Measurements from ENCODE around the gene BEND3. TPM values are rescaled to one million over a fixed set of nuclear protein-coding genes. Genes with fewer than 3 reads are reported as not detected.

The BEND3 gene
- total RNA-seq, 4 donors from 2014 or later = 0.83 to 2.4 (median 1.6) TPM

GRCh38 chr6:107132330-107132954 lies 17.1 kb upstream of the BEND3 start:
- no peaks in the 10 kb centered on the region for H3K4me1 ChIP-seq
- no peak for DNase-seq (ENCODE audit: extremely low spot score)
- no peaks in the 10 kb centered on the region for H3K36me3 ChIP-seq
- H3K4me3 ChIP-seq = no peak overlapping the region
- 58% methylated on average over 8 of the region's 8 CpGs for WGBS
- TF ChIP-seq POLR2A (IDR thresholded peaks at IDR 0.05; ENCODE audit: low read depth) (no peak), POLR2AphosphoS5 (IDR thresholded peaks at IDR 0.05) (no peak), CTCF (IDR thresholded peaks at IDR 0.05) (peak in 2 of 3 experiments; percentile 35 to 39), EP300 (IDR thresholded peaks at IDR 0.05) (no peak)
- H3K27ac ChIP-seq (replicated peaks in 1 of 4) = no peak overlapping the region
- intact Hi-C loops (cut with DNase I) = no loop called here
- no peaks in the 10 kb centered on the region for H3K27me3 ChIP-seq
- no peaks in the 10 kb centered on the region for H3K9me3 ChIP-seq

GRCh38 chr6:107129370-107129925 lies 14.1 kb upstream of the BEND3 start:
- no peaks in the 10 kb centered on the region for H3K36me3 ChIP-seq
- H3K4me3 ChIP-seq = no peak overlapping the region
- intact Hi-C loops (cut with DNase I) = no loop called here
- 83% methylated on average over 9 of the region's 9 CpGs for WGBS
- DNase-seq (ENCODE audit: extremely low spot score) = no peak
- H3K4me1 ChIP-seq = no peaks in the 10 kb centered on the region
- H3K27ac ChIP-seq (replicated peaks in 1 of 4) = no peak overlapping the region
- TF ChIP-seq EP300 (IDR thresholded peaks at IDR 0.05) (no peak), POLR2A (IDR thresholded peaks at IDR 0.05; ENCODE audit: low read depth) (no peak), CTCF (IDR thresholded peaks at IDR 0.05) (no peak), POLR2AphosphoS5 (IDR thresholded peaks at IDR 0.05) (no peak)
- no peaks in the 10 kb centered on the region for H3K27me3 ChIP-seq
- H3K9me3 ChIP-seq = no peaks in the 10 kb centered on the region

- intact Hi-C loops (cut with DNase I) = no loop called here
These were observed 13.3 kb upstream of the BEND3 start for GRCh38 chr6:107128577-107128976.

GRCh38 chr6:107128175-107128574 lies 12.9 kb upstream of the BEND3 start:
- 90% methylated on average over 1 of the region's 1 CpG for WGBS
- intact Hi-C loops (cut with DNase I) = no loop called here
- H3K9me3 ChIP-seq = no peaks in the 10 kb centered on the region
- no peak overlapping the region for H3K27ac ChIP-seq (replicated peaks in 1 of 4)
- H3K4me3 ChIP-seq = no peak overlapping the region
- TF ChIP-seq POLR2AphosphoS5 (IDR thresholded peaks at IDR 0.05) = no peak
- H3K36me3 ChIP-seq = no peaks in the 10 kb centered on the region
- no peaks in the 10 kb centered on the region for H3K27me3 ChIP-seq
- H3K4me1 ChIP-seq = no peaks in the 10 kb centered on the region
- no peak for DNase-seq (ENCODE audit: extremely low spot score)

More at GRCh38 chr6:107128577-107128976, 13.3 kb upstream of the BEND3 start:
- Histone ChIP-seq H3K4me3 (no peak overlapping the region), H3K27me3 (no peaks in the 10 kb centered on the region), H3K36me3 (no peaks in the 10 kb centered on the region), H3K9me3 (no peaks in the 10 kb centered on the region), H3K27ac (replicated peaks in 1 of 4) (no peak overlapping the region), H3K4me1 (no peaks in the 10 kb centered on the region)
- DNase-seq (ENCODE audit: extremely low spot score) = no peak
- TF ChIP-seq EP300 (IDR thresholded peaks at IDR 0.05) (no peak), CTCF (IDR thresholded peaks at IDR 0.05) (no peak), POLR2A (IDR thresholded peaks at IDR 0.05; ENCODE audit: low read depth) (no peak), POLR2AphosphoS5 (IDR thresholded peaks at IDR 0.05) (no peak)
- WGBS = 85% methylated on average over 2 of the region's 2 CpGs

- TF ChIP-seq POLR2A (IDR thresholded peaks at IDR 0.05; ENCODE audit: low read depth) (no peak), EP300 (IDR thresholded peaks at IDR 0.05) (no peak), POLR2AphosphoS5 (IDR thresholded peaks at IDR 0.05) (no peak), CTCF (IDR thresholded peaks at IDR 0.05) (no peak)
- Histone ChIP-seq H3K4me3 (no peak overlapping the region), H3K27ac (replicated peaks in 1 of 4) (no peak overlapping the region), H3K27me3 (no peaks in the 10 kb centered on the region), H3K4me1 (no peaks in the 10 kb centered on the region), H3K9me3 (no peaks in the 10 kb centered on the region), H3K36me3 (no peaks in the 10 kb centered on the region)
- intact Hi-C loops (cut with DNase I) = no loop called here
- WGBS = 74% methylated on average over 5 of the region's 5 CpGs
- DNase-seq (ENCODE audit: extremely low spot score) = no peak
These were observed 10.5 kb upstream of the BEND3 start for GRCh38 chr6:107125771-107126170.

Data from esophagus muscularis mucosa (tissue), 4 donors.